Measurements from ENCODE around the gene REPS1.

- TF ChIP-seq POLR2A (IDR thresholded peaks at IDR 0.05) (no peak), CTCF (IDR thresholded peaks at IDR 0.05 in 4 of 5, conservative IDR thresholded peaks at IDR 0.05 in 1 of 5) (no peak)
These were observed 49.4 kb upstream of the REPS1 start for GRCh38 chr6:139037490-139037889.

Data from gastrocnemius medialis (tissue), 4 donors.